ENCODE measurements around the gene ZMIZ1. TPM values are rescaled to one million over a fixed set of nuclear protein-coding genes. Genes with fewer than 3 reads are reported as not detected.
"Not testable (repeated sequence)": the region's sequence is repeated elsewhere in the genome, so short reads cannot be mapped to it uniquely, and the experiment has no call there.

Gene ZMIZ1
- total RNA-seq, 4 donors from 2014 or later: 18.7 to 188 (median 36.7) TPM

- Histone ChIP-seq H3K4me3 (no peak overlapping the region), H3K27me3 (no peaks in the 10 kb centered on the region), H3K9me3 (no peaks in the 10 kb centered on the region), H3K27ac (no peak overlapping the region), H3K4me1 (no peaks in the 10 kb centered on the region), H3K36me3 (no peaks in the 10 kb centered on the region)
- TF ChIP-seq CTCF (IDR thresholded peaks at IDR 0.05) (no peak), POLR2A (IDR thresholded peaks at IDR 0.05) (no peak)
- intact Hi-C loops (cut with DNase I; ENCODE audit: low total_unique reads): no loop called here
- no peak for DNase-seq
Observed at GRCh38 chr10:79331226-79331625, 262.5 kb downstream of the ZMIZ1 start.

GRCh38 chr10:79331709-79332108 lies 262.9 kb downstream of the ZMIZ1 start:
- H3K9me3 ChIP-seq: no peaks in the 10 kb centered on the region
- intact Hi-C loops (cut with DNase I; ENCODE audit: low total_unique reads): no loop called here
- no peak overlapping the region for H3K27ac ChIP-seq
- no peaks in the 10 kb centered on the region for H3K27me3 ChIP-seq
- H3K4me3 ChIP-seq: no peak overlapping the region
- no peaks in the 10 kb centered on the region for H3K36me3 ChIP-seq
- no peak for TF ChIP-seq POLR2A (IDR thresholded peaks at IDR 0.05)
- TF ChIP-seq CTCF (IDR thresholded peaks at IDR 0.05): no peak
- no peaks in the 10 kb centered on the region for H3K4me1 ChIP-seq
- no peak for DNase-seq

- H3K4me3 ChIP-seq; DNase-seq; H3K4me1 ChIP-seq; H3K36me3 ChIP-seq; H3K27ac ChIP-seq; H3K27me3 ChIP-seq; intact Hi-C loops (cut with DNase I; ENCODE audit: low total_unique reads); H3K9me3 ChIP-seq: not testable (repeated sequence)
Observed at GRCh38 chr10:79332610-79333315, 264.0 kb downstream of the ZMIZ1 start.

- Histone ChIP-seq H3K36me3 (no peaks in the 10 kb centered on the region), H3K27ac (no peak overlapping the region), H3K27me3 (no peaks in the 10 kb centered on the region), H3K9me3 (no peaks in the 10 kb centered on the region), H3K4me3 (no peak overlapping the region), H3K4me1 (no peaks in the 10 kb centered on the region)
- intact Hi-C loops (cut with DNase I; ENCODE audit: low total_unique reads): no loop called here
- no peak for TF ChIP-seq CTCF (IDR thresholded peaks at IDR 0.05)
- TF ChIP-seq POLR2A (IDR thresholded peaks at IDR 0.05): no peak
- DNase-seq: no peak
Observed at GRCh38 chr10:79333513-79333912, 264.7 kb downstream of the ZMIZ1 start.

GRCh38 chr10:79334573-79334972 lies 265.8 kb downstream of the ZMIZ1 start:
- Histone ChIP-seq H3K27me3 (no peaks in the 10 kb centered on the region), H3K4me3 (no peak overlapping the region), H3K36me3 (no peaks in the 10 kb centered on the region), H3K9me3 (no peaks in the 10 kb centered on the region), H3K4me1 (no peaks in the 10 kb centered on the region), H3K27ac (no peak overlapping the region)
- TF ChIP-seq CTCF (IDR thresholded peaks at IDR 0.05) (no peak), POLR2A (IDR thresholded peaks at IDR 0.05) (no peak)
- intact Hi-C loops (cut with DNase I; ENCODE audit: low total_unique reads): no loop called here
- DNase-seq: no peak

GRCh38 chr10:79335094-79335469 lies 266.3 kb downstream of the ZMIZ1 start:
- DNase-seq: no peak
- no peaks in the 10 kb centered on the region for H3K9me3 ChIP-seq
- H3K27me3 ChIP-seq: no peaks in the 10 kb centered on the region
- H3K4me1 ChIP-seq: no peaks in the 10 kb centered on the region
- H3K27ac ChIP-seq: no peak overlapping the region
- no peak overlapping the region for H3K4me3 ChIP-seq
- intact Hi-C loops (cut with DNase I; ENCODE audit: low total_unique reads): no loop called here
- TF ChIP-seq CTCF (IDR thresholded peaks at IDR 0.05) (no peak), POLR2A (IDR thresholded peaks at IDR 0.05) (no peak)
- H3K36me3 ChIP-seq: no peaks in the 10 kb centered on the region
